Astrocyte of the cerebellum (primary cell): Measurements from ENCODE around the gene NDUFS3.

Experiments used
- DNase-seq: peaks from one replicate; pipeline ENCODE4 v3.0.0-alpha.2; 2011; ENCODE audit warnings: low read depth
- H3K4me3 ChIP-seq: 2 replicates; pipeline ENCODE4 v1.5.1; 2011; ENCODE audit warnings: mild to moderate bottlenecking, low read depth, low read length, moderate library complexity
- CTCF ChIP-seq: IDR thresholded peaks from 2 replicates; pipeline ENCODE4 v1.5.1; 2012; ENCODE audit warnings: low read length, low read depth, moderate library complexity, mild to moderate bottlenecking; ENCODE audit errors: missing control alignments
- in situ Hi-C: cut with HindIII; loops from 2 replicates; pipeline ENCODE4 v1.10.0; 2017; ENCODE audit warnings: low sequenced_read_pairs

The NDUFS3 gene

GRCh38 chr11:47592251-47592650 is 13.4 kb downstream of the NDUFS3 start:
- H3K4me3 ChIP-seq: no peak overlapping the region
- no peak for DNase-seq
- in situ Hi-C loops: no loop called here
- TF ChIP-seq CTCF: no peak

- no peak for DNase-seq
- H3K4me3 ChIP-seq: no peak overlapping the region
- no peak for TF ChIP-seq CTCF
- in situ Hi-C loops: no loop called here
These were observed 14.1 kb downstream of the NDUFS3 start for GRCh38 chr11:47592970-47593369.

- DNase-seq: no peak
- TF ChIP-seq CTCF: no peak
- H3K4me3 ChIP-seq: peak overlapping the region; percentile 37
- in situ Hi-C loops: no loop called here
These were observed 14.6 kb downstream of the NDUFS3 start for GRCh38 chr11:47593492-47593933.

GRCh38 chr11:47593934-47594855 is 15.3 kb downstream of the NDUFS3 start, which contains the start of gene C1QTNF4:
Gene C1QTNF4, minus strand, starts transcription at chr11:47594411. Its CDS starts 3,601 bp downstream, at chr11:47590810.
- no peak for DNase-seq
- TF ChIP-seq CTCF: no peak
- in situ Hi-C loops: no loop called here
- H3K4me3 ChIP-seq: peak within 1 kb of the TSS; percentile 37

- no peak for DNase-seq
- TF ChIP-seq CTCF: no peak
- in situ Hi-C loops: no loop called here
- H3K4me3 ChIP-seq: no peak overlapping the region
These were observed 16.2 kb downstream of the NDUFS3 start for GRCh38 chr11:47595029-47595428.

GRCh38 chr11:47595967-47596366 is 17.1 kb downstream of the NDUFS3 start:
- in situ Hi-C loops: no loop called here
- H3K4me3 ChIP-seq: no peak overlapping the region
- TF ChIP-seq CTCF: no peak
- no peak for DNase-seq
